ENCODE data around the gene THAP11. TPM values are rescaled to one million over a fixed set of nuclear protein-coding genes. Genes with fewer than 3 reads are reported as not detected.

The THAP11 gene
- total RNA-seq, 1 donor from 2014 or later = 32.3 TPM

GRCh38 chr16:67883146-67883871 is 41.2 kb downstream of the THAP11 start:
- no peak for DNase-seq (ENCODE audit: low spot score)

GRCh38 chr16:67883872-67884261 is 41.7 kb downstream of the THAP11 start:
- no peak for DNase-seq (ENCODE audit: low spot score)

GRCh38 chr16:67884684-67885083 is 42.6 kb downstream of the THAP11 start, which contains the start of gene NRN1L:
Gene NRN1L (plus strand): TSS chr16:67884885. CDS start chr16:67884904, 19 bp downstream.
- DNase-seq (ENCODE audit: low spot score) = peak; percentile 91

GRCh38 chr16:67885545-67885944 is 43.4 kb downstream of the THAP11 start:
- DNase-seq (ENCODE audit: low spot score) = no peak

GRCh38 chr16:67885976-67886375 is 43.9 kb downstream of the THAP11 start:
- no peak for DNase-seq (ENCODE audit: low spot score)

- no peak for DNase-seq (ENCODE audit: low spot score)
These were observed 44.3 kb downstream of the THAP11 start for GRCh38 chr16:67886387-67886786.

GRCh38 chr16:67888331-67888730 is 46.2 kb downstream of the THAP11 start:
- peak; percentile 61 for DNase-seq (ENCODE audit: low spot score)

GRCh38 chr16:67892375-67892774 is 50.3 kb downstream of the THAP11 start:
- DNase-seq (ENCODE audit: low spot score) = no peak

- DNase-seq (ENCODE audit: low spot score) = peak; percentile 98
These were observed 51.0 kb downstream of the THAP11 start, which contains the start of gene PSKH1 for GRCh38 chr16:67892899-67893742. Gene PSKH1 (plus strand): TSS chr16:67893254. CDS start chr16:67908750, 15,496 bp downstream.

Other genes with a start within 250 kb of the THAP11 start
- gene CARMIL2, start 197.2 kb upstream of the THAP11 start, total RNA-seq (ENCODE audit: insufficient read depth, low replicate concordance) = 0.48 TPM
- 11.3 TPM for gene ACD, start 182.1 kb upstream of the THAP11 start, total RNA-seq (ENCODE audit: insufficient read depth, low replicate concordance)
- 1.9 TPM for gene PARD6A, start 181.4 kb upstream of the THAP11 start, total RNA-seq (ENCODE audit: insufficient read depth, low replicate concordance)
- 5.1 TPM for gene ENKD1, start 175.6 kb upstream of the THAP11 start, total RNA-seq (ENCODE audit: insufficient read depth, low replicate concordance)
- 1.7 TPM for gene C16orf86, start 175.5 kb upstream of the THAP11 start, total RNA-seq (ENCODE audit: insufficient read depth, low replicate concordance)
- 14.0 TPM for gene GFOD2, start 123.0 kb upstream of the THAP11 start, total RNA-seq (ENCODE audit: insufficient read depth, low replicate concordance)
- 2.4 TPM for gene RANBP10, start 35.8 kb upstream of the THAP11 start, total RNA-seq (ENCODE audit: insufficient read depth, low replicate concordance)
- 0.24 TPM for gene TSNAXIP1, start 35.4 kb upstream of the THAP11 start, total RNA-seq (ENCODE audit: insufficient read depth, low replicate concordance)
- 112 TPM for gene NUTF2, start 4.6 kb downstream of the THAP11 start, total RNA-seq (ENCODE audit: insufficient read depth, low replicate concordance)
- gene CENPT, start 5.4 kb downstream of the THAP11 start, total RNA-seq (ENCODE audit: insufficient read depth, low replicate concordance) = 70.1 TPM
- gene EDC4, start 30.7 kb downstream of the THAP11 start, total RNA-seq (ENCODE audit: insufficient read depth, low replicate concordance) = 79.0 TPM
- not detected for gene NRN1L, start 42.6 kb downstream of the THAP11 start, total RNA-seq (ENCODE audit: insufficient read depth, low replicate concordance)
- 11.3 TPM for gene PSKH1, start 50.9 kb downstream of the THAP11 start, total RNA-seq (ENCODE audit: insufficient read depth, low replicate concordance)
- 0.48 TPM for gene CTRL, start 89.5 kb downstream of the THAP11 start, total RNA-seq (ENCODE audit: insufficient read depth, low replicate concordance)
- 29.9 TPM for gene PSMB10, start 94.5 kb downstream of the THAP11 start, total RNA-seq (ENCODE audit: insufficient read depth, low replicate concordance)
- 22.1 TPM for gene LCAT, start 101.8 kb downstream of the THAP11 start, total RNA-seq (ENCODE audit: insufficient read depth, low replicate concordance)
- gene SLC12A4, start 126.3 kb downstream of the THAP11 start, total RNA-seq (ENCODE audit: insufficient read depth, low replicate concordance) = 40.0 TPM
- not detected for gene DPEP3, start 138.2 kb downstream of the THAP11 start, total RNA-seq (ENCODE audit: insufficient read depth, low replicate concordance)
- 5.1 TPM for gene DPEP2, start 157.2 kb downstream of the THAP11 start, total RNA-seq (ENCODE audit: insufficient read depth, low replicate concordance)
- not detected for gene DPEP2NB, start 173.6 kb downstream of the THAP11 start, total RNA-seq (ENCODE audit: insufficient read depth, low replicate concordance)
- 12.3 TPM for gene DDX28, start 180.9 kb downstream of the THAP11 start, total RNA-seq (ENCODE audit: insufficient read depth, low replicate concordance)
- 5.8 TPM for gene DUS2, start 181.0 kb downstream of the THAP11 start, total RNA-seq (ENCODE audit: insufficient read depth, low replicate concordance)
- 22.6 TPM for gene NFATC3, start 243.1 kb downstream of the THAP11 start, total RNA-seq (ENCODE audit: insufficient read depth, low replicate concordance)